Activated B cell treated with CpG ODN at 0.5 μM for 24 hours (primary cell): Measurements from ENCODE around the gene CARD11. TPM values are rescaled to one million over a fixed set of nuclear protein-coding genes. Genes with fewer than 3 reads are reported as not detected.
A peak's percentile ranks its signal among the peaks of the same experiment; 100 is the strongest.

Experiments used
- ATAC-seq: fragments of 200-7000 bp; cut with Tn5 transposase; one replicate; pipeline ENCODE4 v1.10.0; 2021; ENCODE audit warnings: low read depth, mild to moderate bottlenecking, moderate library complexity
- CTCF ChIA-PET: fragments of 350-600 bp; sonication (Branson Sonifier 250); formaldehyde crosslinking; loops from one replicate; lab custom pipeline; 2021; ENCODE audit warnings: antibody characterized with exemption; lab: Charles Lee
- POLR2A ChIA-PET: fragments of 350-600 bp; sonication (Branson Sonifier 250); formaldehyde crosslinking; loops from one replicate; lab custom pipeline; 2021; ENCODE audit warnings: antibody characterized with exemption; lab: Charles Lee
- DNase-seq: peaks from one replicate; pipeline ENCODE4 v3.0.0; 2022
- H3K27ac Mint-ChIP-seq: one replicate; pipeline ENCODE4 v1.8.0; 2020; ENCODE audit warnings: mixed read lengths
- H3K27me3 Mint-ChIP-seq: one replicate; pipeline ENCODE4 v1.8.0; 2021; ENCODE audit warnings: mixed read lengths
- H3K36me3 Mint-ChIP-seq: one replicate; pipeline ENCODE4 v1.8.0; 2021; ENCODE audit warnings: low read depth, mixed read lengths
- H3K4me1 Mint-ChIP-seq: one replicate; pipeline ENCODE4 v1.8.0; 2021; ENCODE audit warnings: mixed read lengths
- H3K4me3 Mint-ChIP-seq: one replicate; pipeline ENCODE4 v1.8.0; 2020; ENCODE audit warnings: mild to moderate bottlenecking, mixed read lengths
- H3K9me3 Mint-ChIP-seq: one replicate; pipeline ENCODE4 v1.8.0; 2020; ENCODE audit warnings: mixed read lengths
- intact Hi-C: fragments of 100-400 bp; cut with micrococcal nuclease; formaldehyde crosslinking; loops from one replicate; pipeline ENCODE4 v1.15.1; 2024
- total RNA-seq: library from RNA; stranded (reverse); gene quantifications from 2 replicates; pipeline ENCODE4 v1.2.3, GENCODE V29; 2022
- TF ChIP-seq, protein P1 (sequence below): fragments of 200-600 bp; IDR thresholded peaks from one replicate; pipeline ENCODE4 v1.8.0; 2022; ENCODE audit warnings: antibody characterized with exemption, mild to moderate bottlenecking

The CARD11 gene
- total RNA-seq, 1 donor from 2014 or later: 114 TPM

- POLR2A ChIA-PET: interaction anchor here (0.5 to 1.8 kb wide), 4 partner anchors 10 to 265 kb away, joined by 3 to 6 read pairs (median 4); no protein-coding TSS in a partner anchor
- Mint-ChIP-seq H3K4me3 (no peak overlapping the region), H3K36me3 (peaks cover 51% of the 10 kb centered on the region), H3K27me3 (no peaks in the 10 kb centered on the region), H3K4me1 (peaks cover 30% of the 10 kb centered on the region), H3K27ac (peak overlapping the region; percentile 66), H3K9me3 (peaks cover 8% of the 10 kb centered on the region)
- TF ChIP-seq, protein P1, sequence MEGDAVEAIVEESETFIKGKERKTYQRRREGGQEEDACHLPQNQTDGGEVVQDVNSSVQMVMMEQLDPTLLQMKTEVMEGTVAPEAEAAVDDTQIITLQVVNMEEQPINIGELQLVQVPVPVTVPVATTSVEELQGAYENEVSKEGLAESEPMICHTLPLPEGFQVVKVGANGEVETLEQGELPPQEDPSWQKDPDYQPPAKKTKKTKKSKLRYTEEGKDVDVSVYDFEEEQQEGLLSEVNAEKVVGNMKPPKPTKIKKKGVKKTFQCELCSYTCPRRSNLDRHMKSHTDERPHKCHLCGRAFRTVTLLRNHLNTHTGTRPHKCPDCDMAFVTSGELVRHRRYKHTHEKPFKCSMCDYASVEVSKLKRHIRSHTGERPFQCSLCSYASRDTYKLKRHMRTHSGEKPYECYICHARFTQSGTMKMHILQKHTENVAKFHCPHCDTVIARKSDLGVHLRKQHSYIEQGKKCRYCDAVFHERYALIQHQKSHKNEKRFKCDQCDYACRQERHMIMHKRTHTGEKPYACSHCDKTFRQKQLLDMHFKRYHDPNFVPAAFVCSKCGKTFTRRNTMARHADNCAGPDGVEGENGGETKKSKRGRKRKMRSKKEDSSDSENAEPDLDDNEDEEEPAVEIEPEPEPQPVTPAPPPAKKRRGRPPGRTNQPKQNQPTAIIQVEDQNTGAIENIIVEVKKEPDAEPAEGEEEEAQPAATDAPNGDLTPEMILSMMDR: no peak
- no peak for ATAC-seq
- intact Hi-C loops: no loop called here
- no peak for DNase-seq
- CTCF ChIA-PET: no interaction called here
Measured at GRCh38 chr7:2964208-2964607, 79.5 kb downstream of the CARD11 start.

- ATAC-seq (no peak), DNase-seq (no peak)
- peak overlapping the region; percentile 54 for H3K27ac Mint-ChIP-seq
- ChIA-PET POLR2A (interaction anchor here (1.5 kb wide), 1 partner anchor 16 kb away, joined by 5 read pairs; no protein-coding TSS in a partner anchor), CTCF (no interaction called here)
- H3K4me1 Mint-ChIP-seq: peaks cover 30% of the 10 kb centered on the region
- peaks cover 8% of the 10 kb centered on the region for H3K9me3 Mint-ChIP-seq
- TF ChIP-seq, protein P1: no peak
- peaks cover 63% of the 10 kb centered on the region for H3K36me3 Mint-ChIP-seq
- H3K27me3 Mint-ChIP-seq: no peaks in the 10 kb centered on the region
- no peak overlapping the region for H3K4me3 Mint-ChIP-seq
- intact Hi-C loops: no loop called here
Measured at GRCh38 chr7:2962865-2963264, 80.8 kb downstream of the CARD11 start.

DNA sequence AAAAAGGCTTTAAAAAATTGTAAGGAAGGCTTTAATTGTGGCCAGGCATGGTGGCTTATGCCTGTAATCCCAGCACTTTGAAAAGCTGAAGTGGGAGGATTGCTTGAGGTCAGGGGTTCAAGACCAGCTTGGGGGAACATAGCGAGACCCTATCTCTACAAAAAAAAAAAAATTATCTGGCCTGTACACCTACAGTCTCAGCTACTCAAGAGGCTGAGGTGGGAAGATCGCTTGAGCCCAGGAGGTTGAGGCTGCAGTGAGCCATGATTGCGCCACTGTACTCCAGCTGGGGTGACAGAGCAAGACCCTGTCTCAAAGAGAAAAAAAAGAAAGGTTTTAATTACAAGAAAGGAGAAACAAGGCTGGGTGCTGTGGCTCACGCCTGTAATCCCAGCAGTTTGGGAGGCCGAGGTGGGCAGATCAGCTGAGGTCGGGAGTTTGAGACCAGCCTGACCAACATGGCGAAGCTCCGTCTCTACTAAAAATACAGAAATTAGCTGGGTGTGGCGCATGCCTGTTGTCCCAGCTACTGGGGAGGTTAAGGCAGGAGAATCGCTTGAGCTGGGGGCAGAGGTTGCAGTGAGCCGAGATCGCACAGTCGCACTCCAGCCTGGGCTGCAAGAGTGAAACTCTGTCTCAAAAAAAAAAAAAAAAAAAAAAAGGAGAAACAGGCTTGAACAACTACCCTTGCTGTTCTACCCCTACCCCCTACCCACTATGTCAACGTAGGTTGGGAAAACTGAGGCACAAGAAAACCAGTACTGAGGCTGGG is 83.7 kb downstream of the CARD11 start:
- H3K4me3 Mint-ChIP-seq: no peak overlapping the region
- no peak for ATAC-seq
- ChIA-PET CTCF (no interaction called here), POLR2A (interaction anchor here (0.6 to 0.8 kb wide), 3 partner anchors 12 to 187 kb away, joined by 3 to 7 read pairs (median 3); no protein-coding TSS in a partner anchor)
- no peak overlapping the region for H3K27ac Mint-ChIP-seq
- intact Hi-C loops: no loop called here
- DNase-seq: no peak
- no peaks in the 10 kb centered on the region for H3K9me3 Mint-ChIP-seq
- H3K4me1 Mint-ChIP-seq: peaks cover 41% of the 10 kb centered on the region
- TF ChIP-seq, protein P1: no peak
- peaks cover 53% of the 10 kb centered on the region for H3K36me3 Mint-ChIP-seq
- H3K27me3 Mint-ChIP-seq: no peaks in the 10 kb centered on the region

DNA sequence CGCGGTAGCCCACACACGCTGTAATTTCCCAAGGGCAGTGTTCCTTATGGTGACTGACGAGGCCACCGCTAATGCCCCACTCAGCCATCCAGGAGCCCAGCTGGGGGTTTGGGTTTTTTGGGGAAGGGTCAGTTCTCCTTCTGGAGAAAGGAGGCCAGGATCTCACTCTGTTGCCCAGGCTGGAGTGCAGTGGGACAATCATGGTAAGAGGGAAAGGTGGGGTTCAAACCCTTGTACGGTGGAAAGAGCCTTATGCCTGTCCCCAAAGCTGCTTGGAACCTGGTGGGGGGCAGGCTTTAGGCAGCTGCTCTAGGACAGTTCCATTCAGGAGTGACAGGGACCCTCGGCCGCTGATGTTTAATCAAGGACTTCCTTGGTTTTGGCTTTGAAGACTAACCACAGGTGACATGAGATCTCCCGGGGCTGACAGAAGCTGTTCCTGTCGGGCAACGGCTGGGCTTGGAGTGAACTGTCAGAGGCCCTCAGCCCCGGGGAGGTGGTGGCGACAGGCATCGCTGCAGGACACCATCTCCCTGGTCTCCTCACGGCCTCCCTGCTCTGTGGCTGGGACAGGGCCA is 84.5 kb downstream of the CARD11 start:
- H3K9me3 Mint-ChIP-seq: no peaks in the 10 kb centered on the region
- no peak overlapping the region for H3K4me3 Mint-ChIP-seq
- H3K36me3 Mint-ChIP-seq: peaks cover 52% of the 10 kb centered on the region
- no peaks in the 10 kb centered on the region for H3K27me3 Mint-ChIP-seq
- H3K27ac Mint-ChIP-seq: no peak overlapping the region
- TF ChIP-seq, protein P1: no peak
- peaks cover 45% of the 10 kb centered on the region for H3K4me1 Mint-ChIP-seq
- ATAC-seq (no peak), DNase-seq (no peak)
- CTCF ChIA-PET: no interaction called here
- intact Hi-C loops: no loop called here
- POLR2A ChIA-PET: interaction anchor here (0.6 to 0.8 kb wide), 3 partner anchors 11 to 321 kb away, joined by 3 to 9 read pairs (median 3); no protein-coding TSS in a partner anchor
